Stimulated activated CD4-positive, alpha-beta T cell treated with anti-CD3 and anti-CD28 coated beads, Interleukin-1b, Interleukin-23, amount 100 ng/mL, for 1 hour (primary cell): Measurements from ENCODE around the gene SAE1.

ENCODE experiments used
- DNase-seq, 2 donors: peaks; one replicate each; pipeline ENCODE4 v3.0.0-alpha.2; 2020; ENCODE audit warnings: low read depth in 2 of 2

Gene SAE1

GRCh38 chr19:47210689-47211316 lies 80.2 kb downstream of the SAE1 start:
- peak in 1 of 2 donors; percentile 74 for DNase-seq

GRCh38 chr19:47215581-47215980 lies 84.9 kb downstream of the SAE1 start:
- no peak for DNase-seq

- DNase-seq, result no peak
These were observed 90.6 kb downstream of the SAE1 start for GRCh38 chr19:47221080-47221841.

GRCh38 chr19:47221890-47222289 lies 91.3 kb downstream of the SAE1 start:
- no peak for DNase-seq

GRCh38 chr19:47225746-47226425 lies 95.3 kb downstream of the SAE1 start:
- DNase-seq, result peak; percentile 67 to 77

- no peak for DNase-seq
These were observed 96.1 kb downstream of the SAE1 start for GRCh38 chr19:47226426-47227351.

GRCh38 chr19:47227352-47228167 lies 96.9 kb downstream of the SAE1 start:
- DNase-seq, result no peak

GRCh38 chr19:47228168-47228936 lies 97.7 kb downstream of the SAE1 start:
- DNase-seq, result no peak

- no peak for DNase-seq
These were observed 98.5 kb downstream of the SAE1 start for GRCh38 chr19:47228937-47229675.

- DNase-seq, result no peak
These were observed 99.0 kb downstream of the SAE1 start for GRCh38 chr19:47229676-47230053.

- peak; percentile 63 to 64 for DNase-seq
These were observed 99.7 kb downstream of the SAE1 start for GRCh38 chr19:47230054-47230920.

- DNase-seq, result no peak
These were observed 100.2 kb downstream of the SAE1 start, which contains the start of gene BBC3 for GRCh38 chr19:47230921-47231214. TSS of gene BBC3 (minus strand) at chr19:47231199. CDS start at chr19:47228431, 2,768 bp downstream.

GRCh38 chr19:47231215-47232054 lies 100.8 kb downstream of the SAE1 start:
- peak; percentile 90 to 91 for DNase-seq

GRCh38 chr19:47232422-47233211 lies 102.0 kb downstream of the SAE1 start:
- no peak for DNase-seq

GRCh38 chr19:47236072-47236675 lies 105.5 kb downstream of the SAE1 start:
- no peak for DNase-seq

GRCh38 chr19:47239152-47239551 lies 108.5 kb downstream of the SAE1 start:
- no peak for DNase-seq
